ENCODE data around the gene EYA4. TPM values are rescaled to one million over a fixed set of nuclear protein-coding genes. Genes with fewer than 3 reads are reported as not detected.

The EYA4 gene
- total RNA-seq, 2 donors from 2014 or later, result not detected

GRCh38 chr6:133235221-133235620 is 5.9 kb upstream of the EYA4 start:
- H3K27ac Mint-ChIP-seq, result no peak overlapping the region
- ATAC-seq (no peak), DNase-seq (ENCODE audit: low spot score in 2 of 2) (no peak)
- H3K9me3 Mint-ChIP-seq, result peaks cover 0 to 3% of the 10 kb centered on the region in 2 donors
- no peaks in the 10 kb centered on the region for H3K36me3 Mint-ChIP-seq

GRCh38 chr6:133236932-133237331 is 4.2 kb upstream of the EYA4 start:
- no peak overlapping the region for H3K27ac Mint-ChIP-seq
- ATAC-seq (no peak), DNase-seq (ENCODE audit: low spot score in 2 of 2) (no peak)
- peaks cover 0 to 4% of the 10 kb centered on the region in 2 donors for H3K36me3 Mint-ChIP-seq
- H3K9me3 Mint-ChIP-seq, result no peaks in the 10 kb centered on the region

GRCh38 chr6:133240511-133241085 is 559 bp upstream of the EYA4 start:
- ATAC-seq (no peak), DNase-seq (ENCODE audit: low spot score in 2 of 2) (no peak)
- Mint-ChIP-seq H3K36me3 (peaks cover 0 to 4% of the 10 kb centered on the region in 2 donors), H3K27ac (no peak overlapping the region), H3K9me3 (no peaks in the 10 kb centered on the region)

- H3K9me3 Mint-ChIP-seq, result no peaks in the 10 kb centered on the region
- DNase-seq (ENCODE audit: low spot score in 2 of 2), result no peak
- peak overlapping the region in 1 of 2 donors; percentile 50 for H3K27ac Mint-ChIP-seq
- no peak for ATAC-seq
- peaks cover 0 to 4% of the 10 kb centered on the region in 2 donors for H3K36me3 Mint-ChIP-seq
Observed at GRCh38 chr6:133241901-133242636, 912 bp downstream of the EYA4 start.

- H3K36me3 Mint-ChIP-seq, result peaks cover 0 to 4% of the 10 kb centered on the region in 2 donors
- no peaks in the 10 kb centered on the region for H3K9me3 Mint-ChIP-seq
- peak overlapping the region in 1 of 2 donors; percentile 50 for H3K27ac Mint-ChIP-seq
- no peak for DNase-seq (ENCODE audit: low spot score in 2 of 2)
- ATAC-seq, result peak in 1 of 2 donors; percentile 27
Observed at GRCh38 chr6:133242637-133243585, 1.8 kb downstream of the EYA4 start.

- H3K9me3 Mint-ChIP-seq, result no peaks in the 10 kb centered on the region
- H3K27ac Mint-ChIP-seq, result no peak overlapping the region
- peaks cover 0 to 4% of the 10 kb centered on the region in 2 donors for H3K36me3 Mint-ChIP-seq
- DNase-seq (ENCODE audit: low spot score in 2 of 2) (no peak), ATAC-seq (no peak)
Observed at GRCh38 chr6:133243723-133244305, 2.7 kb downstream of the EYA4 start.

GRCh38 chr6:133244519-133244918 is 3.4 kb downstream of the EYA4 start:
- DNase-seq (ENCODE audit: low spot score in 2 of 2) (no peak), ATAC-seq (no peak)
- Mint-ChIP-seq H3K36me3 (peaks cover 0 to 4% of the 10 kb centered on the region in 2 donors), H3K9me3 (no peaks in the 10 kb centered on the region), H3K27ac (no peak overlapping the region)

- H3K27ac Mint-ChIP-seq, result no peak overlapping the region
Observed at GRCh38 chr6:133245007-133245406, 3.9 kb downstream of the EYA4 start.

GRCh38 chr6:133245422-133245903 is 4.3 kb downstream of the EYA4 start:
- DNase-seq (ENCODE audit: low spot score in 2 of 2), result no peak
- Mint-ChIP-seq H3K36me3 (peaks cover 0 to 2% of the 10 kb centered on the region in 2 donors), H3K27ac (no peak overlapping the region), H3K9me3 (no peaks in the 10 kb centered on the region)
- no peak for ATAC-seq

More at GRCh38 chr6:133245007-133245406, 3.9 kb downstream of the EYA4 start:
- H3K36me3 Mint-ChIP-seq, result peaks cover 0 to 4% of the 10 kb centered on the region in 2 donors
- ATAC-seq (no peak), DNase-seq (ENCODE audit: low spot score in 2 of 2) (no peak)
- no peaks in the 10 kb centered on the region for H3K9me3 Mint-ChIP-seq

GRCh38 chr6:133247581-133247980 is 6.4 kb downstream of the EYA4 start:
- Mint-ChIP-seq H3K9me3 (no peaks in the 10 kb centered on the region), H3K27ac (no peak overlapping the region), H3K36me3 (no peaks in the 10 kb centered on the region)
- DNase-seq (ENCODE audit: low spot score in 2 of 2) (no peak), ATAC-seq (no peak)

- no peak overlapping the region for H3K27ac Mint-ChIP-seq
- DNase-seq (ENCODE audit: low spot score in 2 of 2), result no peak
- ATAC-seq, result no peak
- no peaks in the 10 kb centered on the region for H3K9me3 Mint-ChIP-seq
- no peaks in the 10 kb centered on the region for H3K36me3 Mint-ChIP-seq
Observed at GRCh38 chr6:133248241-133249001, 7.3 kb downstream of the EYA4 start.

- Mint-ChIP-seq H3K36me3 (no peaks in the 10 kb centered on the region), H3K27ac (no peak overlapping the region), H3K9me3 (no peaks in the 10 kb centered on the region)
- no peak for ATAC-seq
- DNase-seq (ENCODE audit: low spot score in 2 of 2), result no peak
Observed at GRCh38 chr6:133251688-133252087, 10.5 kb downstream of the EYA4 start.

- DNase-seq (ENCODE audit: low spot score in 2 of 2), result no peak
Observed at GRCh38 chr6:133254552-133255228, 13.5 kb downstream of the EYA4 start.

GRCh38 chr6:133257545-133258105 is 16.5 kb downstream of the EYA4 start:
- no peak for ATAC-seq
- Mint-ChIP-seq H3K36me3 (no peaks in the 10 kb centered on the region), H3K9me3 (peaks cover 0 to 7% of the 10 kb centered on the region in 2 donors), H3K27ac (no peak overlapping the region)
- no peak for DNase-seq (ENCODE audit: low spot score in 2 of 2)

More at GRCh38 chr6:133254552-133255228, 13.5 kb downstream of the EYA4 start:
- Mint-ChIP-seq H3K36me3 (no peaks in the 10 kb centered on the region), H3K27ac (no peak overlapping the region), H3K9me3 (no peaks in the 10 kb centered on the region)
- ATAC-seq, result no peak

- DNase-seq (ENCODE audit: low spot score in 2 of 2), result no peak
- no peak for ATAC-seq
- Mint-ChIP-seq H3K27ac (no peak overlapping the region), H3K36me3 (no peaks in the 10 kb centered on the region), H3K9me3 (peaks cover 0 to 7% of the 10 kb centered on the region in 2 donors)
Observed at GRCh38 chr6:133259561-133259960, 18.4 kb downstream of the EYA4 start.
